ENCODE results near the gene ATF5.

- TF ChIP-seq USF1 (IDR thresholded peaks at IDR 0.05; ENCODE audit: borderline replicate concordance, extremely low read length, insufficient read depth, low read depth, low read length) (no peak), EZH2 (IDR thresholded peaks at IDR 0.05; ENCODE audit: borderline replicate concordance, control insufficient read depth, low read depth, low read length) (no peak), NFYA (IDR thresholded peaks at IDR 0.05; ENCODE audit: borderline replicate concordance, low read depth, low read length) (no peak), BMI1 (IDR thresholded peaks at IDR 0.05; ENCODE audit: borderline replicate concordance) (no peak), CEBPB (IDR thresholded peaks at IDR 0.05; ENCODE audit: borderline replicate concordance in 1 of 2, low read depth in 2 of 2, low read length in 2 of 2) (no peak), ASH2L (IDR thresholded peaks at IDR 0.05; ENCODE audit: borderline replicate concordance, low read depth) (no peak), IRF3 (IDR thresholded peaks at IDR 0.05) (no peak)
Observed at GRCh38 chr19:49977076-49977475, 48.1 kb downstream of the ATF5 start.
